PFSK-1 (cell line): ENCODE data around the gene SYT13.

Experiments used
- FOXP2 ChIP-seq: optimal IDR thresholded peaks from 2 replicates; pipeline ENCODE3; 2011; ENCODE audit warnings: borderline replicate concordance, control low read depth, inconsistent platforms; ENCODE audit not compliant: insufficient read depth; ENCODE audit errors: extremely low read length, extremely low read depth
- POLR2AphosphoS5 ChIP-seq: IDR thresholded peaks from 2 replicates; pipeline ENCODE4 v1.6.1; 2012; ENCODE audit warnings: low read depth, mild to moderate bottlenecking, control low read depth, low read length, moderate library complexity
- SIN3A ChIP-seq: IDR thresholded peaks from 2 replicates; pipeline ENCODE4 v1.6.1; 2012; ENCODE audit warnings: mild to moderate bottlenecking, low read length, moderate library complexity, borderline replicate concordance; ENCODE audit not compliant: insufficient read depth
- TAF1 ChIP-seq: IDR thresholded peaks from 2 replicates; pipeline ENCODE4 v1.6.1; 2012; ENCODE audit warnings: low read length, control low read depth, borderline replicate concordance; ENCODE audit not compliant: insufficient read depth
- TF ChIP-seq, protein P1 (sequence below), 2 experiments: IDR thresholded peaks; 2 replicates each; pipeline versions ENCODE4 v1.6.1 to v1.8.0; 2011 to 2012; ENCODE audit warnings: low read depth in 2 of 2, low read length in 2 of 2, control low read depth in 1 of 2, inconsistent platforms in 1 of 2, mild to moderate bottlenecking in 1 of 2, moderate library complexity in 1 of 2; ENCODE audit not compliant: insufficient read depth in 1 of 2

The SYT13 gene

DNA sequence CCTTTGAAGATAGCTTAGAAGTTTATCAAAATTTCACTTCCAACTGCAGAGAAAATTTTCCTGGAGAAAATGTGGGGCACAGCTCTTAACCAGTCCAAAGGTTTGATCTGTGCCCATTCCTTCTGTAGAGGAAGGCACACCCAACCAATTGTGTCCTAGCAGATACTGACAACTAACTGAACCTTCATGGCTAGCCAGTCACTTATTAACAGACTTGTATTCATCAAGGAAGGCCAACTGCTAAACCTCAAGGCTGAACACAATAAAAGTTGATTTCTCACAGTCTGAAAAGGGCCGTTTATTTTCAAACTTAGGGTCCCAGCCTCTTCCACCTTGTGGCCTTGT, 19.5 kb downstream of the SYT13 start:
- TF ChIP-seq SIN3A, result no peak
- no peak for TF ChIP-seq FOXP2
- no peak for TF ChIP-seq POLR2AphosphoS5
- no peak for TF ChIP-seq TAF1

DNA sequence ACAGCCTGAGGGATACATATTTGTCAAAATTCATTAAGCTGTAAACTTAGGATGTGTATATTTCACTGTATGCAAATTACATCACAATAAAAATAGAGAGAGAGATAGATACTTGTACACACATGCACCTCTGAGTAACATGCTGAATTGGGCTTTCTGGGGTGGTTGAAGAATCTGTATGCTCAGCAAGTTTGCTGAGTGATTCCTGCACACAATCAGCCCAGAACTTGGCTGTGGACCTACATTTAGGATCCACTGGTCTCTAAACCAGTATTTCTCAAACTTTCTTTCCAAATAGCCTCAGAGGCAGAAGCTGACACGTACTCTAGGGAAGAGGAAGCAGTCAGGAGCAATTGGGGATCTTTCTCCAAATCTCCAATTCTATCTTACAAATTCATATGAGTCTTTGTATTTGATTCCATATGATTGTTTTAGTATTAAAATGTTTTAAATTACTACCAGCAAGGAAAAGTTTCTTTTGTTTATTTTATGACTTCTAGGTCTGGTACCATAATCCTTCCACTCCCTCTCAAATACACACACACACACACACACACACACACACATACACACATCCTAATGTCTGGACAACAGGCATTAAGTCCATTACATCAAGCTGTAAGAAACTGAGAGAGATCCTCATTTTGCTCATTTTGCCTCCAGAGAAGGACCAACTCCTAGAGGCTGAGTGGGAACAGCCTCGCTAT, 20.0 kb downstream of the SYT13 start:
- no peak for TF ChIP-seq SIN3A
- TF ChIP-seq, protein P1, sequence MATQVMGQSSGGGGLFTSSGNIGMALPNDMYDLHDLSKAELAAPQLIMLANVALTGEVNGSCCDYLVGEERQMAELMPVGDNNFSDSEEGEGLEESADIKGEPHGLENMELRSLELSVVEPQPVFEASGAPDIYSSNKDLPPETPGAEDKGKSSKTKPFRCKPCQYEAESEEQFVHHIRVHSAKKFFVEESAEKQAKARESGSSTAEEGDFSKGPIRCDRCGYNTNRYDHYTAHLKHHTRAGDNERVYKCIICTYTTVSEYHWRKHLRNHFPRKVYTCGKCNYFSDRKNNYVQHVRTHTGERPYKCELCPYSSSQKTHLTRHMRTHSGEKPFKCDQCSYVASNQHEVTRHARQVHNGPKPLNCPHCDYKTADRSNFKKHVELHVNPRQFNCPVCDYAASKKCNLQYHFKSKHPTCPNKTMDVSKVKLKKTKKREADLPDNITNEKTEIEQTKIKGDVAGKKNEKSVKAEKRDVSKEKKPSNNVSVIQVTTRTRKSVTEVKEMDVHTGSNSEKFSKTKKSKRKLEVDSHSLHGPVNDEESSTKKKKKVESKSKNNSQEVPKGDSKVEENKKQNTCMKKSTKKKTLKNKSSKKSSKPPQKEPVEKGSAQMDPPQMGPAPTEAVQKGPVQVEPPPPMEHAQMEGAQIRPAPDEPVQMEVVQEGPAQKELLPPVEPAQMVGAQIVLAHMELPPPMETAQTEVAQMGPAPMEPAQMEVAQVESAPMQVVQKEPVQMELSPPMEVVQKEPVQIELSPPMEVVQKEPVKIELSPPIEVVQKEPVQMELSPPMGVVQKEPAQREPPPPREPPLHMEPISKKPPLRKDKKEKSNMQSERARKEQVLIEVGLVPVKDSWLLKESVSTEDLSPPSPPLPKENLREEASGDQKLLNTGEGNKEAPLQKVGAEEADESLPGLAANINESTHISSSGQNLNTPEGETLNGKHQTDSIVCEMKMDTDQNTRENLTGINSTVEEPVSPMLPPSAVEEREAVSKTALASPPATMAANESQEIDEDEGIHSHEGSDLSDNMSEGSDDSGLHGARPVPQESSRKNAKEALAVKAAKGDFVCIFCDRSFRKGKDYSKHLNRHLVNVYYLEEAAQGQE (IDR thresholded peaks at IDR 0.05; ENCODE audit: insufficient read depth in 1 of 2, low read depth in 2 of 2, low read length in 2 of 2), result no peak
- TF ChIP-seq TAF1, result no peak
- no peak for TF ChIP-seq POLR2AphosphoS5
- TF ChIP-seq FOXP2, result no peak

DNA sequence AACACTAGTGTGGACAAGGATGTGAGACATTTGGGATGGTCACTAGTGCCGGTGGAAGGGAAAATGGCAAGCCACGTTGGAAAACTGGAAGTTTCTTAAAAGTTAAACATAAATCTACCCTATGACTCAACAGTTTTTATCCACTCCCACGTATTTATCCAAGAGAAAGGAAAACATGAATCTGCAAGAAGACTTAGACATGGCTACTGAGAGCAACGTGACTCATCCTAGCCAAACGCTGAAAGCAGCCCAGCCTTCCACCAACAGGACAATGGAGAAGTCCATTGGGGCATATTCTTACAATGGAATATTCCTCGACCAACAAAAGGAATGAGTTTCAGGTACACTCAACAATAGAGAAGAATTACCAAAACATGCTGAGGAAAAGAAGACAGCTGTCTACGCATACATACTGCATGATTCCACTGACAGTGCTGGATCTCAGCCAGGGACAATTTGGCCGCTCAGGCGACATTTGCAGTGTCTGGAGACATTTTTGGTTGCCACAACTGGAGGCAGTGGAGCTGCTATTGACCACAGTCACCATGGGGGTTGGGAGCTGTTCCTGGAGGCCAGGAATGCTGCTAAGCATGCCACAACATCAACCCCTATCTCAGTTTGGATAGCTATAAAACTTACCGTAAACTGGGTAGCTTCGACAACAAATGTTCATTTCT, 21.2 kb downstream of the SYT13 start:
- TF ChIP-seq SIN3A (no peak), FOXP2 (no peak), POLR2AphosphoS5 (no peak), TAF1 (no peak)
- TF ChIP-seq, protein P1 (IDR thresholded peaks at IDR 0.05; ENCODE audit: insufficient read depth in 1 of 2, low read depth in 2 of 2, low read length in 2 of 2), result no peak

DNA sequence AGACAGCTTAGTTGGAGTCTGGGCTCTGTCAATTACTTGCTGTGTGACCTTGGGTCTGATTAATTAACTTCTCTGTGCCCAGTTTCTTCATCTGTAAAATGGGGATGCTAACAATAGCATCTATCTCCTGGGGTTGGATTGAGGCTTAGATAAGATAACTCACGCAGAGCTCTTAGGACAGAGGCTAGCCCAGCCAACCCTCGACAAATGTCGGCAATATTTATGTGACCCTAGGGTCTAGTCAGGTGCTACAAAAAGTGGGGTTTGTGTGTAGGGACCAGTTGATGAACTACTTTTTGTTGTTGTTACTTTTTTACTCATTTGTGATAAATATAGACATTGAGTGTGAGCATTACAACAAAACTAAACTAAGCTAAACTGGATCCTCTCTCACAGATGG, 22.4 kb downstream of the SYT13 start:
- no peak for TF ChIP-seq FOXP2
- no peak for TF ChIP-seq POLR2AphosphoS5
- no peak for TF ChIP-seq TAF1
- no peak for TF ChIP-seq SIN3A
- TF ChIP-seq, protein P1 (IDR thresholded peaks at IDR 0.05; ENCODE audit: insufficient read depth in 1 of 2, low read depth in 2 of 2, low read length in 2 of 2), result no peak

DNA sequence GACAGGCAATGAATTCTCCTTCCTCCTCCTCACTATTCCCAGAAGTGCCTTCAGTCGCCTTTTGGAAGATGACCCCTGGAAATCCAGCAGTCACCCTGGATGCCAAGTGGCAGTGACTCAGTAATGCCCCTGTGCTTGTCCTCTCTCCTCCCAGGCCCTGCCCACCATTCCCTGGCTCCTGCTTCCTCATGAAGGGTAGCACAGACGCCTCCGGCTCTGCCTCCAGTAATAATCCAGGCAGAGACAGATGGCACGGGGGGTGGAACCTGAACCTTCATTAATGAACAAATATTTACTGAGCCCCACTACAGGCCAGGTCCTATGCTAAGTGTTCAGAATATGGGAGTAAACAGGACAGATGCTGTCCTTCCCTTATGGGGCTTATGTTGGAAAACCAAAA, 23.2 kb downstream of the SYT13 start:
- TF ChIP-seq SIN3A (no peak), FOXP2 (no peak), POLR2AphosphoS5 (no peak), TAF1 (no peak)
- TF ChIP-seq, protein P1 (IDR thresholded peaks at IDR 0.05; ENCODE audit: insufficient read depth in 1 of 2, low read depth in 2 of 2, low read length in 2 of 2), result no peak
